ENCODE results near the gene IFT80. TPM values are rescaled to one million over a fixed set of nuclear protein-coding genes. Genes with fewer than 3 reads are reported as not detected.

IFT80 gene
- polyA plus RNA-seq, 3 donors: 1.3 to 7.7 (median 1.4) TPM

GRCh38 chr3:160427832-160428424, 28.9 kb upstream of the IFT80 start:
- Histone ChIP-seq H4K20me1 (ENCODE audit: insufficient read depth, low read length) (no peaks in the 10 kb centered on the region), H2AFZ (ENCODE audit: insufficient read depth, low read depth, low read length, poor library complexity, severe bottlenecking) (no peak overlapping the region), H3K9me3 (replicated peaks in 1 of 2; ENCODE audit: control insufficient read depth in 1 of 2, insufficient read depth in 1 of 2, low read length in 2 of 2) (no peaks in the 10 kb centered on the region), H3K9ac (ENCODE audit: insufficient read depth, low read length, poor library complexity, severe bottlenecking) (no peak overlapping the region), H3K4me1 (ENCODE audit: control insufficient read depth in 1 of 2, insufficient read depth in 2 of 2, low read length in 2 of 2) (no peaks in the 10 kb centered on the region), H3K27ac (ENCODE audit: low read depth in 1 of 2, low read length in 2 of 2) (no peak overlapping the region), H3K36me3 (replicated peaks in 1 of 2; ENCODE audit: control insufficient read depth in 1 of 2, insufficient read depth in 2 of 2, low read length in 2 of 2) (peaks cover 89 to 100% of the 10 kb centered on the region in 2 donors), H3K4me2 (replicated peaks; ENCODE audit: extremely low read depth, low read length, poor library complexity, severe bottlenecking) (no peak overlapping the region), H3K4me3 (replicated peaks in 1 of 3; ENCODE audit: low read depth in 2 of 3, low read length in 3 of 3) (no peak overlapping the region), H3K27me3 (ENCODE audit: control insufficient read depth in 2 of 2, insufficient read depth in 2 of 2, low read length in 2 of 2) (no peaks in the 10 kb centered on the region), H3K79me2 (ENCODE audit: insufficient read depth, low read length) (peaks cover 75% of the 10 kb centered on the region)
- no peak overlapping the region for H3K4me3 Mint-ChIP-seq
- WGBS (ENCODE audit: insufficient coverage): 98% methylated on average over 4 of the region's 11 CpGs
- peaks cover 75 to 89% of the 10 kb centered on the region in 2 donors for H3K36me3 Mint-ChIP-seq
- H3K27ac Mint-ChIP-seq: peak overlapping the region in 1 of 7 donors; percentile 37
- H3K27me3 Mint-ChIP-seq (ENCODE audit: low read depth in 3 of 3): no peaks in the 10 kb centered on the region
- no peaks in the 10 kb centered on the region for H3K9me3 Mint-ChIP-seq
- intact Hi-C loops (cut with micrococcal nuclease): no loop called here
- TF ChIP-seq, protein P1, sequence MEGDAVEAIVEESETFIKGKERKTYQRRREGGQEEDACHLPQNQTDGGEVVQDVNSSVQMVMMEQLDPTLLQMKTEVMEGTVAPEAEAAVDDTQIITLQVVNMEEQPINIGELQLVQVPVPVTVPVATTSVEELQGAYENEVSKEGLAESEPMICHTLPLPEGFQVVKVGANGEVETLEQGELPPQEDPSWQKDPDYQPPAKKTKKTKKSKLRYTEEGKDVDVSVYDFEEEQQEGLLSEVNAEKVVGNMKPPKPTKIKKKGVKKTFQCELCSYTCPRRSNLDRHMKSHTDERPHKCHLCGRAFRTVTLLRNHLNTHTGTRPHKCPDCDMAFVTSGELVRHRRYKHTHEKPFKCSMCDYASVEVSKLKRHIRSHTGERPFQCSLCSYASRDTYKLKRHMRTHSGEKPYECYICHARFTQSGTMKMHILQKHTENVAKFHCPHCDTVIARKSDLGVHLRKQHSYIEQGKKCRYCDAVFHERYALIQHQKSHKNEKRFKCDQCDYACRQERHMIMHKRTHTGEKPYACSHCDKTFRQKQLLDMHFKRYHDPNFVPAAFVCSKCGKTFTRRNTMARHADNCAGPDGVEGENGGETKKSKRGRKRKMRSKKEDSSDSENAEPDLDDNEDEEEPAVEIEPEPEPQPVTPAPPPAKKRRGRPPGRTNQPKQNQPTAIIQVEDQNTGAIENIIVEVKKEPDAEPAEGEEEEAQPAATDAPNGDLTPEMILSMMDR (IDR thresholded peaks at IDR 0.05): no peak
- DNase-seq: no peak
- no peaks in the 10 kb centered on the region for H3K4me1 Mint-ChIP-seq

DNA sequence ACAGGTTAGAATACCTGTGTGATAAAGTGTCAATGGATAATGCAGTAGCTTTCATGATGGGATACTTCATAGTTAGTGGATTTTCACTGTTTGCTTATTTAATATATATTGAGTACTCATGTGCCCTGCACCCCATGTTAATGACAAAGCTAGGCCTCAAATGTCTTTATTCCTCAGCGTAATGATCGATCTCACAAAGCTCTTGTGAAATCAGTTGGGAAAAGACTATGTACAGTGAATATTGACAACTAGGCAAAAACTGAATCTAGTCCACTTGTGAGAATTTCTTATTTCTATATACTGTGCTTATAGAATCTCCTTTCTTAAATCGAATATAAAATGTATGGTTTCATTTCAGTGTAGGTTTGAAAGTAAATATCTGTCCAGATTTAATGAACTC, 18.3 kb upstream of the IFT80 start:
- H3K36me3 Mint-ChIP-seq: peaks cover 50 to 74% of the 10 kb centered on the region in 2 donors
- intact Hi-C loops (cut with micrococcal nuclease): loop anchor here (5.0 to 10.0 kb wide), 2 partner anchors 193 to 535 kb away; partner anchors contain the start of gene C3orf80 (in 1 of the 2)
- Histone ChIP-seq H3K4me3 (replicated peaks in 1 of 3; ENCODE audit: low read depth in 2 of 3, low read length in 3 of 3) (no peak overlapping the region), H3K27me3 (ENCODE audit: control insufficient read depth in 2 of 2, insufficient read depth in 2 of 2, low read length in 2 of 2) (no peaks in the 10 kb centered on the region), H3K79me2 (ENCODE audit: insufficient read depth, low read length) (peaks cover 85% of the 10 kb centered on the region), H4K20me1 (ENCODE audit: insufficient read depth, low read length) (no peaks in the 10 kb centered on the region), H3K4me1 (ENCODE audit: control insufficient read depth in 1 of 2, insufficient read depth in 2 of 2, low read length in 2 of 2) (no peaks in the 10 kb centered on the region), H3K27ac (ENCODE audit: low read depth in 1 of 2, low read length in 2 of 2) (peak overlapping the region in 1 of 2 donors; percentile 37), H3K4me2 (replicated peaks; ENCODE audit: extremely low read depth, low read length, poor library complexity, severe bottlenecking) (no peak overlapping the region), H3K9me3 (replicated peaks in 1 of 2; ENCODE audit: control insufficient read depth in 1 of 2, insufficient read depth in 1 of 2, low read length in 2 of 2) (no peaks in the 10 kb centered on the region), H2AFZ (ENCODE audit: insufficient read depth, low read depth, low read length, poor library complexity, severe bottlenecking) (no peak overlapping the region), H3K9ac (ENCODE audit: insufficient read depth, low read length, poor library complexity, severe bottlenecking) (no peak overlapping the region), H3K36me3 (replicated peaks in 1 of 2; ENCODE audit: control insufficient read depth in 1 of 2, insufficient read depth in 2 of 2, low read length in 2 of 2) (peaks cover 58 to 92% of the 10 kb centered on the region in 2 donors)
- H3K9me3 Mint-ChIP-seq: no peaks in the 10 kb centered on the region
- H3K4me1 Mint-ChIP-seq: peaks cover 7% of the 10 kb centered on the region
- no peak for DNase-seq
- no peak overlapping the region for H3K27ac Mint-ChIP-seq
- H3K27me3 Mint-ChIP-seq (ENCODE audit: low read depth in 3 of 3): no peaks in the 10 kb centered on the region
- TF ChIP-seq, protein P1 (IDR thresholded peaks at IDR 0.05): no peak
- no peak overlapping the region for H3K4me3 Mint-ChIP-seq
- WGBS (ENCODE audit: insufficient coverage): no CpG with 5 or more reads among the region's 3 CpGs
